Tongue (tissue), 2 donors: ENCODE results near the gene CELSR1. TPM values are rescaled to one million over a fixed set of nuclear protein-coding genes. Genes with fewer than 3 reads are reported as not detected.

Experiments used
- DNase-seq: peaks from one replicate; pipeline ENCODE4 v3.0.0-alpha.2; 2015
- total RNA-seq: library from RNA; depleted of rRNA; stranded (reverse); fragments of >200 nt; gene quantifications from one replicate; pipeline ENCODE4 v1.2.3, GENCODE V29; 2014

Gene CELSR1
- total RNA-seq, 1 donor from 2014 or later: 18.1 TPM

DNA sequence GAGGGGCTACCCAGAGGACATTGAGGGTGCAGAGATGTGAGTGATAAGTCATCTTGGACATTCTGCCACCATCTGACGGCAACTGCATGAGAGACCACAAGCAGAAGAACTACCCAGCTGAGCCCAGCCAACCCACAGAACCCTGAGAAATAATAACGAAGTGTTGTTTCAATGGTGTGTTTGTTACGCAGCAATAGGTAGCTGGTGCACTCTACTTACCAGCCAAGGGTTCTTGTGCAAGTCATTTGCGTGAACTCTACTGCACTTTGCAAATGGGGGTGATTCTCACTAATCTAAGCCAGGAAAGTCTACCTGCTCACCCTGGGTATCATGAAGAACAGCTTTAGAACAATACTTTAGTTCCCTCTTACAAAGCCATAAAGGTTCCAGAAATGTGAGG, 15.8 kb upstream of the CELSR1 start:
- DNase-seq: no peak

DNA sequence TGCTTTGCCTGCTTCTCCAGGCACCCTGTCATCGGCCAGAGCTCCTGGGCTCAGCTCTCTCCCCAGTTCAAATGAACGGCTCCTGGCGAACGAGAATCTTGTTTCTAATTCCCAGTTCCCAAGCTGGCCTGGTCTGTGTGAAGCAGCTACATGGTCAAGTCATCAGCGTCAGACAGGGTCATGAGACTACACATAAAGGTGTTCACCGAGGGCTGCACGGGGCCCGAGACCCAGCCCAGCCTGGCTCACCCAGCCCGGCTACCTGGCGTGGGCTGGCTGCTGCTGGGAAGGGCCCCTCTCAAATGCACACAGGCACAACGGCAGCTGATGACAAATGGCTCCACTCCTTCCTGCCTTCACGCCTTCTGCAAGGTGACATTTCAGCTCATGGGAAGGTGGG, 14.6 kb upstream of the CELSR1 start:
- no peak for DNase-seq

DNA sequence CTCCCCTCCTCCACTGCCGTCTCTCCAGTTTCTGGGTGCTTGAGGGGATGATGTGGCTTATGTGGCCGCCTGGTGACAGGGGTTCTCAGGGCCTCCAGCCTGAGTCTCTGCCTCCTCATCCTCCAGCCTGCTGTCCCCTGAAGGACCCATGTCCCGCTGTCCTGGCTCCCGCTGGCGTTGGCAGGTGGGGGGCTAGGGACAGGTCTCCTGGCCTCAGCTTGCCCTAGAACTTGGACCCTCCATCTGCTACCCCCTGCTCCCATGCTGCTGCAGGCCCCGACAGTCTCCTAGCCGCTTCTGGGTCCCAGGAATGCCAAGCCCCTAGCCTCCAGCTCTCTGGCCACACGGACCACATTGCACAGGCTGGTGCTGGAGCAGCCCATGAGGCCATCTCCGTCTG, 13.9 kb upstream of the CELSR1 start:
- DNase-seq: no peak

DNA sequence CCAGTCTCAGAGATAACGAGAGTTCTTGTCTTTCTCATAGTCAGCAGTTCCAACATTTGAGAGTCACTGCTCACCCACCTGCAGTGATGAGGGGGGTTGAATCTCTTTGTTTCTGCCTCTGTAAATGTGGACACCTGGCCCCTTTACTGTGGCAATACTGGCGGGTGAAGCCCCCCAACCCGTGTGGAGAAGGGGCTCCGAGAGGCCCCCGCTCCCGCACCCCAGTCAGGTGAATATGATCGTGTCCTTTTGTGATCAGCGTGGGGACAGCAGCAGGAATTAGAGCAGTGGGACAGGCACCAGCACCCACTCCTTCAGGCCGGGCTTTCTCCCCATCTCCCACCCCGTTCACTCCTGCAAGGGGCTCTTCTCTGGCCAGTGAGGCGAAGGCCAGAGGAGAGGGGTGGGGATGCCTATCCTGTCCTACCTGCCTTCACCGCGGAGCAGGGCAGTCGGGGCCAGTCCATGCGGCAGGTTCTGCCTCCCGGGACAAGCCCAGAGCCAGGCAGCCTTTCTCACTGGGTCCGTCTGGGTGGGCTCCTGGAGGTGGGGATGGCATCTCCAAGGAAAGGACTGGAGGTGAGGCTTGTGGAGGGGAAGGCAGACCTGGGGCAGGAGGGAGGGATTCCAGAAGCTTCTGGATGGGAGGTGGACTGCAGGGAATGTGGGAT, 12.7 kb upstream of the CELSR1 start:
- no peak for DNase-seq

DNA sequence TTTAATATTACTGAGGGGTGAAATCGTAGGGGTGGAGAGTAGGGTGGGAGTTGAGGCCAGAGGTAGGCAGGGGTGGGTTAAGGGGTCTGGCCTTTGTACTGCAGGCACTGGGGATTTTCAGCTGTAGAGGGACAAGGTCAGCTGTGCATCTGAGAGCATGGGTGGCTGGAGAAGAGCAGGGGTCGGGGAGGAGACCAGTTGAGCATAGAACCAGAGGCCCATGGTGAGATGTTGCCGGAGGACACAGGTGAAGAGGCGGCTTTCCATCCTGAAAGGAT, 12.1 kb upstream of the CELSR1 start:
- DNase-seq: no peak

DNA sequence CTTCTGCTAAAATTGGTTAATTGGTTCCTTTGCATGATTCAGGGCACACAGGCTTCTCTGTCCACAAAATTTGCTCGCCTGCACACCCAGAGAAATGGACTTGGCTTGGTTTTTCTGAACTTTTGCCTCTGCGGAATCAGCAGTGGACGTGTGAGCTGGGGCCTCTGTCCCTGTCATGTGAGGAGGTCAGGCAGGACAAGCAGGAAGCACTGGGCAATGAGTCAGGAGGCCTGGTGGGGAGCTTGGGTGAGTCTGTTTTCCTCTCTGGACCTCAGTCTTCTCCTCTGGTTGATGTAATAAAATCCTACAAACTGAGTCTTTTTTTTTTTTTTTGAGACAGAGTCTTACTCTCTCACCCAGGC, 10.4 kb upstream of the CELSR1 start:
- DNase-seq: peak; percentile 47

DNA sequence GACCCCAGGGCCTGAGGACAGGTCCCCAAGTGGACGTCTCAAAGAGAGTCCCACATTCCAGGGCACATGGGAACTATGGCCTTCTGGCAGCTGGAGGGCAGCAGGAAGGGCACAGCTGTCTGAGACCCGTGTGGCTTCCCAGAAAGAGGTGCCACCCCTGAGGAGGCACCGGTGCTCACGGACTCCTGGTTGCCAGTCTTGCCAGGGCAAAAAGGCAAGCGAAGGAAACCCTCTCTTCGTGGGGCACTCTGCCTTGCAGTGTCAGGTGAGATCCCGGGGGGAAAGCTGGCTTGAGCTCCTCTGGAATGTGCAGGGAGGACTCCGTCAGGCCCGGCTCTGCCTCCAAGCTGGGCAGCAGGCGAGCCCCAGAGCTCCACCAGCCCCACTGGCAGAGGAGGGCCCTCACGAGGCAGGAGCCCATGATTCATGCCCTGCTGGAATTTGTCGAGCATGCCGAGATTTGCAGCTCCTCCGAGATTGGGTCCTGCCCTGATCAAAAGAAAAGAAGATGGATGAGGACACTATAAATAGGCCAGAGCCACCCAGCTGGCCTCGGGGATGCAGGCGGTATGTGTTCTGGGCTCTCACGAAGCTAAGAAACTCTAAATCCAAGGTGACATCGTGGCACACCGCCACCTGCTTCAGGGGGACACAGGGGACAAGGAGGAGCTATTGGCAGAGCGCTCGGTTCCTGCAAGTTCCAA, 9.9 kb upstream of the CELSR1 start:
- DNase-seq: peak; percentile 54

DNA sequence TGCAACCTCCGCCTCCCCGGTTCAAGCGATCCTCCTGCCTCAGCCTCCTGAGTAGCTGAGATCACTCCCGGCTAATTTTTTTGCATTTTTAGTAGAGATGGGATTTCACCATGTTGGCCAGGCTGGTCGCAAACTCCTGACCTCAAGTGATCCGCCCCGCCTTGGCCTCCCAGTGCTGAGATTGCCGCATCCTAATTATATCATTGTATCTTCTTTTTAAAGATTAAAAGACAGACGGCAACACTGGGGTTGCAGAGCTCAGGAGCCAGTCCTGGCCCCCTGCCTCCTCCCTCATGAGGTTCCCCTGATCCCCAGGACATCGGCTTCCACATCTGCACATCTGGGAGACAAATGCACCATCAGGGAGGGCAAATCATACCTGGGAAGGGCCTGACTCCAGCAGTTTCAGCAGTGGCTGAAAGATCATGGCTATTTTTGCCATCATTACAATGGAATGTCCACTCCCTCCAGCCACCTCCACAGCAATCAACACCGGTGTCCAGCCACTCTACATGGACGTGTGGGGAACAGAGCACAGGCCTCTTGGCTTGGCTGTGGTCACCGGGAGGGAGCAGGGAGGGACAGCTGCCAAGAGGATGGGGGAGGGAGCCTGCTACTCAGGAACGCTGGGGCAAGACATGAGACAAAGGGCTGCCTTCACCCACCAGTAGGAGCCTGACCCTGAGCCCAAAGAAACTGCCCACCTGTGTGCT, 9.2 kb upstream of the CELSR1 start:
- DNase-seq: peak; percentile 63

DNA sequence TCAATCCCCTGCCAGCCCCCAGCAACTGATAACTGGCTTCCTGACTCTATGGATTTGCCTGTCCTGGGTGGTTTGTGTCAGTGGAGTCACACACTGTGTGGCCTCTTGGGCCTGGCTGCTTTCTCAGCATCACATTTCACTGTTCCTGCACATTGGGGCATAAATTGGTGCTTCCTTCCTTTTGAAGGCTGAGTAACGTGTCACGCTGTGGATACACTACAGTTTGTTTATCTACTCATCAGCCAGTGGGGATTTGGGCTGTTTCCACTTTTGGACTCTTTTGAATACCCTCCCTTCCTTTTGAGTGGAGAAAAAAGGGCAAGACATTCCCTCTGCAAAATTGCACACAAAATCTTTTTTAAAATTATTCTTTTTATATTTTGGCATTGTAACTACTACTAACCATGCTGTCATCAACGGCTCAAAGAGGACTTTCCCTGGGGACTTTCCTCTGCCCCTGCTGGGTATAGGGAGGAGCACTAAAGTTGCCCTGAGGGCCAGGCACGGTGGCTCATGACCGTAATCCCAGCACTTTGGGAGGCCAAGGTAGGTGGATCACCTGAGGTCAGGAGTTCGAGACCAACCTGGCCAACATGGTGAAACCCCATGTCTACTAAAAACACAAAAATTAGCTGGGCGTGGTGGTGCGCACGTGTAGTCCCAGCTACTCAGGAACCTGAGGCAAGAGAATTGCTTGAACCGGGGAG, 7.8 kb upstream of the CELSR1 start:
- no peak for DNase-seq

DNA sequence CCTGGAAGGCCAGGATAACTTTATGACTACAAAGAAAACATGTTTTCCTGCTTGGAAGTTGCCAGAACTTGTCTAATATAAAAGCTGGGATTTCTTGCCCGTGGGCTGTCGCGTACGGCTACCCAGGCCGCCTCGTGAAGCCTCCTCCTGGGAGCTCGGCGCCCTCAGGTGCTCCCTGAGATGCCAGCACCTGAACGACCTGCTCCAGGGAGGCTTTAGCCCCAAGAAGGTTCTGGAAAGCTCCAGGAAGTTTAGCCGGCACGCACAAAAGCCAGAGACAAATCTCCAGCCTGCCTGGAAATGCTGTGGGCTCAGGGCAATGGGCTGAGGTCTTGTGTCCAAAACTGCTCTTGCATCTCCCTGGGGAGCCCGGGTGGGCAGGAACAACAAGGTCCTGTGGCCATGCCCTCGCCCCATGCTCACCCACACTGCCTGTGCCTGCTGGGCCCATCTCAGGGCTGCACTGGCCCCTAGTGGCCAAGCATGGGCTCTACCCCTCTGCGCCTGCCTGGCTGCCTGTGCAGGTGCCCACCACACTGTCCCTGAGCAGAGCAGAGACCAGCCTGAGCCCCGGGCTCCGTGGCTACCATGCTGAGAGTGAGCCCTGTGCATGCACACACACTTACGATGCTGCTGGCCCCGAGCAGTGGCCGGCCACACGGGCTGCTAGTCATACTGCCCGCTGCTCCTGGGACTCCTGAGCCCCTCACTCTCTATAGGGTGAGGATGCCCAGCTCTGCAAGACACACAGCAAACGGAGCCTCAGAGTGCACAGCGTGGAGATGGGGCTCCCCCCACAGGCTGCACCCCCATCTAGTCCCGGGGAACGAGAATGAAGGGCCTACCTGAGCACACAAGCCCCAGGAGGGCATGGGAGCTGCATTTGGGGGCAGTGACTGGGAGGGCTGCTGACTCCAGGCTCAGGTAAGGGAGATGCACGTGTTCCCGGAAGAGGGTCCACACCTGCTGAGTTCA, 4.9 kb upstream of the CELSR1 start:
- peak; percentile 80 for DNase-seq

DNA sequence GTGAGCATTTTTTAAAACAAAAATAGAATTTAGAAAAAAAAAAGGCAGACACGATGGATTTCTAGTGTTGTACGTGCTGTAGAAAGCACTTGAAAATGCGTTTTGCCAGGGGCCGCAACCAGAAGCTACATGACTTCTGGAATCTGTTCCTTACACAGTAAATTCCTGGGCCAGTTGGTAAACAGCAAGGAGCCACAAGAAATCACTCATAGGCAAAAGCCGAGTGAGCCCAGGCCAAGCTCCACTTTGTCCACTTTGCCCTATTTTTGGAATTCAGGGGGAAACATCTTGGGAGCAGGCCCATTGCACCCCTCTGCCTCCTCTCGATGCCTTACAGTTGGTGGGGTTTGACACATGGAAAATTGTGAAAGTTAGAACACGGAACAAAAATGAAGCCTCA, 4.1 kb upstream of the CELSR1 start:
- DNase-seq: no peak

DNA sequence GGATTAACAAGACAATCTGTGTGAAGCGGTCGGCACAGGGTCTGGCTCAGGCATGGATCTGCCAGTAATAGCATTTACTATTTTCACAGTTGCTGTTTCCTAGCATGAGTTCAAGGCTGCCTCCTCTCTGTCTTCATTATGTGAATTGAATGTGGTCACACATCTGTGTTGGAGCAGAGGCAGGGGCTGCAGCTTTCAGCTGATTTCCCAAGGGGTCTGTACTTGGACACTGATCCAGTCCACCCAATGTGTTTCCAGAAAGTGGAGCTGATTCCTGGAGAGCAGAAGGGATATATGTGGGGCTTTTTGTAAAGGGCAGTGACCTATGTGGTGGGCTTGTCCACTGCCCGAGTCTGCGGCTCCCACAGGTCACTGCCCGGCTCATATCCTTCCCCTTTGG, 3.5 kb upstream of the CELSR1 start:
- peak; percentile 48 for DNase-seq

DNA sequence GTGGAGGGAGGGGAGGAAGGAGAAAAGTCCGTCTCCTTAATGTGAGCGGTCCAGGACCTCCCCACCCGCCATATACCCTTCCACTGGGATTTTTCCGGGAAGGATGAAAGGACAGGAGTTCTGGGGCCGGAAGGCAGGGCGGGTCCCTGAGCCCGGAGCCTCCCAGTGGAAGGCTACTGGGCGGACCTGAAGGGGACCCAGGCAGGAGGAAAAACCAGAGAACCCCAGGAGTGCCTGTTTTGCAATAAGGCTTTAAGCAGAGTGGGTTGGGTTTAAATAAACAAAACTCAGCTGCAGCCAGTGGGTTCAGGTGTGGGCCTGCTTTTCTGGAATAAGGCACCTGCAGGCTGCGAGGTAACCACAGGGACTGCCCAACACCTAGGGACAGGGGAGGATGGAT, 1.7 kb upstream of the CELSR1 start:
- DNase-seq: no peak

DNA sequence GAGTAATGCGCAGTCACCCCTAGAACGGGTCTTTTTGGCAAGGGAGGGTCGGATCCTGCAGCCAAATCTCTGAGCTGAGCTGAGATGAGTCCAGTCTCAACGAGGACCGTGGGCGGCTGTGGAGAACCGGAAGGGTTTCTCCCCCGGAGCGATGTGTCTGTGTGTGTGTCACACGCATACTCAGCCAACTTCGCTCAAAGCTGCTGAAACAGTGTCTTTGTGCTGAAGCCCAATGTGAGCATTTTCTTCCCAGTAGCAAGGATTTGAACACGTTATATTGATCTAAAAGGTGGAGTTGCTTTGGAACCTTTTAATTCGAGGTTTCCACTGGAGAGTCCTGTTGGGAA, 1.4 kb upstream of the CELSR1 start:
- no peak for DNase-seq

DNA sequence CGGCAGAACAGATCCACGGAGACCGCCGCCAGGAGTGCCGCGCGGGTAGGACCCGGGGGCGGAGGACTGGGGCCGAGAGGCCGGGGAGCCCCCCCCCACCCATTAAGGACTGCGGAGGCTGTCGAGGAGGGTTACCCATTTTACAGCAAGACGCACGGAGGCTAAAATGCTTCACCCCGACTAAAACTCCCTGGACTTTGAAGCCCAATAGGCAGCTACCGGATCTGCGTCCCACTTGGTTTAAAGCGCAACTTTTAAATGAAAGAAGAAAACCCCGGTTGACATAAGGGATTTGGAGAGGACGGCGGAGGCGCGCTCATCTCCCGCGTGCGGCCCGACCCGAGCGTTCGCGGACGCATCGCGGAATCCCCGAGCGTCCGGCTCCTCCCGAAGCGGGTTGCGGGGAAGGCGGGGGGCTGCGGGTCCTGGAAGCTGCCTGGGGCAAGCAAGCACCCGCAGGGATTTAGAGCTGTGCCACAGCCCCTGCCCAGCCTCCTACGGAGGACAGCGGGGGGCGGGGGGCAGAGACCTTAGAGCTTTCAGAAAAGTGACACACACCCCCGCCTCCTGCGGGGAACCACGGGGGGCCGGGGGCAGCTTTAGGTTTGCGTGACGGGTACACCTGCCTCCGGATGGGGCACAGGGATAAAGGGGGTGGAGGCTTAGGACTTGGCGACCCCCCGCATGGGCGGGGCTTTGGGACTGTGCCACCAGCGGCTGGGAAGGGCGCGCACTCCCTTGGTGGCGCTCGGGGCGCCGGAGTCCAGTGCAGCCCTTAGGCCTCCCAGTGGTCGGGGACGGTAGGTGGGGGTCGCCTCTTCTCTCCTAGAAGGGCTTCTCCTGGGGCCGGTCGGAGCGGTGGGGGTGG, 760 bp upstream of the CELSR1 start:
- peak; percentile 49 for DNase-seq

DNA sequence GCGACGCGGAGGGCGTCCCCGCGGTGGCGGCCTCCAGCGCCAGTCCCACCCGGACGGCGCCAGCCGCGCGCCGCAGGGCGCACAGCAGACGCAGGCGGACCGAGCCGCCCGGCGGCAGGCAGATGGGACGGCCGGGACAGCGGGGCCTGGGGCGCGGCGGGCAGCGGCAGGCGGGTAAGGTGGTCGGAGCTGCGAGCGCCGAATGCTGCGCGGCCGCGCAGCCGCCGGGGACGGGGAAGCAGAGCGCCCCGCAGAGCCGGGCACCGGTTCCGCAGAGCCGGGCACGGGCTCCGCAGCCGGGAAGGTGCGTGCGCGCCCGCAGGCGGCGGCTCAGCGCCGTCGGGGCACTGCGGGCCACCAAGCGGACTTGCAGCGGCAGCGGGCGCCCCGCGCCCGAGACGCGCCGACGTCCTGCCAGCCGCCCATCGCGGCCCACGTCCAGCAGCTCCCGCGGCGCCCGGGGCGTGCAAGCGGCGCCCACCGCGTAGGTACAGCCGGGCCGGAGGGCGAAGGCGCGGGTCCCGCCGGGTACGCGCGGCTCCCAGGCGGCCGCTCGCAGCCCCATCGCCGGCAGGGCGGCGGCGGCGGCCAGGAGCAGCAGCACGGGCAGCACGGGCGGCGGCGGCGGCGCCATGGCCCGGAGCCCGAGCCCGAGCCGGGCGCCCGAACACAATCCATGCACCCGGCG, 739 bp downstream of the CELSR1 start:
- DNase-seq: no peak

DNA sequence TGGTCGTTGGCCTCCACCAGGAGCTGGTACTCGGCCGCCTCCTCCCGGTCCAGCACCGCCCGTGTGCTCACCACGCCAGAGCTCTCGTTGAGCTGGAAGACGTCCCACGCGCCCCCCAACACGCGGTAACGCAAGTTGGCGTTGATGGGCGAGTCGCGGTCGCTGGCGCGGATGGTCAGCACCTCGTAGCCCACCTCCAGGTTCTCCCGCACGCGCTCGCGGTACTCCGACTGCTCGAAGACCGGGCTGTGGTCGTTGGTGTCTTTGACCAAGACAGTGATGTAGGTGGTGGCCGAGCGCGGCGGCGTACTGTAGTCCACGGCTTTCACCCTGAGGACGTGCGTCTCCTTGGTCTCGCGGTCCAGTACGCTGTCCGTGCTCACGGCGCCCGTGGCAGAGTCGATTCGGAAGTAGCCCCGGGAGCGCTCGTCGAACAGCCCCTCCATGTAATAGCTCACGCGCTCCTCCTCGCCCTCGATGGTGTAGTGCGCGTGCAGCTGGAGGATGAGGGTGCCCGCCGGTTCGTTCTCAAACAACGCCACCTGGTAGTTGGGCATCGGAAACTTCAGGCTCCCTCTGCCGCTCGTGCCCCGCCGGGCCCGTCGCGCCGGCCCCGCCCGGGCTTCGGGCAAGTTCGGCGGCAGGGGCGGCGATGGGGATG, 1.4 kb downstream of the CELSR1 start:
- DNase-seq: no peak

DNA sequence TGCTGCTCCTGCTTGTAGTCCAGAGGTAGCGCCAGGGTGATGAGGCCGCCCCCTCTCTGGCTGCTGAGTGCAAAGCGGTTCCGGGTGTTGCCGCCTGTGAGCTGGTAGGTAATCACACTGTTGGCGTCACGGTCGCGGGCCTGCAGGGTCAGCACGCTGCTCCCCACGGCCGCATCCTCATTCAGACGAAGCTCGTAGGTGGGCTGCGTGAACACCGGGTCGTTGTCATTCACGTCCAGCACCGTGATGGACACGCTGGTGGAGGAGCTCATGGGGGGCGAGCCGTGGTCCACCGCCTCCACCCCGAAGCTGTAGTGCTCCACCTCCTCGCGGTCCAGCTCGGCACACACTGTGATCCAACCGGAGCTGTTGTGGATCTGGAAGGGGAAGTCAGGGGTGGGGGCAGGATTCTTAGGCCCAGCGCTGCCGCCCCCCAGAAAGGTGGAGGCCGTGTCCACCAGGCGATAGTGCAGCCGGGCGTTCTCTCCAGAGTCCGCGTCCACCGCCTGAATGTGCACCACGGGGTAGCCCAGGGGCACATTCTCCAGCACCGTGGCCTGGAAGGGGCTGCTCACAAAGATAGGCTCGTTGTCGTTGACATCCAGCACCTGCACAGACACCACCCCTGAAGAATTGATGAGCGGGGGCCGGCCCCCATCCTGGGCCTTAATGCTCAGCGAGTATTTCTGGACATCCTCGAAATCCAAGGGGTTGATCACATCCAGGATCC, 2.4 kb downstream of the CELSR1 start:
- no peak for DNase-seq

DNA sequence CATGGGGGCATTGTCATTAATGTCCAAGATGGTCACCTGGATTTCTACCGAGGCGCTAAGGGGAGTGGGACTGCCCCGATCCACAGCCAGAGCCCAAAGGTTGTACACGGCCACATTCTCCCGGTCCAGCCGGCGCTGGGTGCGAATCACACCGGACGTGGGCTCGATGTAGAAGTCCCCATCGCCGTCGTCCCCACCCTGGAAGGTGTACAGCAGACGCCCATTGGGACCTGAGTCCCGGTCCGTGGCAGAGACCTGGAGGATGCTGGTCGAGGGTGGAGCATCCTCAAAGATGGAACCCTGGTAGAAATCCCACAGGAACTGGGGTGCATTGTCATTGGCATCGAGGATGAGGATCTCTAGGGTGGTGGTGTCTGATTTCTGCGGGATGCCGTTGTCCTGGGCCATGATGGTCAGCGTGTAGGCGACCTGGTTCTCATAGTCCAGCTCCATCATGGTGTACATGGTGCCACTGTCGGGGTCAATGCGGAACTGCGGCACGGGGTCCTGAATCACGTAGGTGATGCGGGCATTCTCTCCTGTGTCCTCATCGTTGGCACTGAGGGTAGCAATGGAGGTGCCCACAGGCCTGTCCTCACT, 3.1 kb downstream of the CELSR1 start:
- no peak for DNase-seq
